HTR-8/SVneo (cell line): ENCODE measurements around the gene STK31.
"Not testable (repeated sequence)": the region's sequence is repeated elsewhere in the genome, so short reads cannot be mapped to it uniquely, and the experiment has no call there.

ENCODE experiments used
- DNase-seq: peaks from one replicate; pipeline ENCODE4 v3.0.0; 2011; ENCODE audit warnings: low spot score, mixed read lengths; ENCODE audit not compliant: insufficient read length
- FAIRE-seq: peaks from 2 replicates; lab custom pipeline; 2011; peaks lifted over from hg19 to GRCh38; lab: Jason Lieb, UNC

Gene STK31

DNA sequence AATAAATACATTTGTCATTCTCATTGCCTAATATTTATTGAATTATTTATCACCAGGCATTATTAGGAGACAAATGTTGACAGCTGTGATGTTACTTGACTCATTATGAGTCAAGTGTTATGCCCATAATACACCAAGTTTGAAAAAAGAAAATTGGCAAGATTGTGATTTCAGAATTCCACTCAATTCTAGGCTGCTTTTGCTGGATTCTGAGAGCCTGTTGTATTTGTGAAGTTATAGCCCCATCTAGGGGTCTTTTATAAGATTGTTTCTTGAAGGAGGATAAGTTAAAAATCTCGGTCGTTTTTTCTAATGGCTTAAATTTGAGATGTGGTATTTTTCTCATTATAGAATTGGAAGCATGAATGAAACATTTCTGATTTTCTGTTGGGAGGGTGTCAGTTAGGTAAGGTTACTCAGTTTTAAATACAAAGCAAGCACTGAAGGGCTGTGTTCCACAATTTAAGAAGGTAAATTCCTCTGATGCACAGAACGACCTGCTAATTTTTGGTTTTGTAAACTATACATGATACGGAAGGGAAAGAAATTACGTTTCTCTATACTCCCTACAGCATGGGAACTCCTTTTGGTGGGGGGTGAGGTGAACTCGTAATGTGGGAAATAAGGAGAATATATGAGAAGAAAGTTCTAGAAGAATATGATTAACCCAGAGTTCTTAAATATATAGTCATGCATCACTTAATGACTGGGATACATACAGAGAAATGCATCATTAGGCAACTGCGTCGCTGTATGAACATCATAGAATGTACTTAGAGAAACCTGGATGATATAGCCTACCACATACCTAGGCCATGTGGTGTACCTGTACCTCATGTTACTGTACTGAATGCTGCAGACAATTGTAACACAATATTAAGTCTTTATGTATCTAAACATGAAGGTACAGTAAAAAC, 2.6 kb downstream of the STK31 start:
- DNase-seq (peak; percentile 54), FAIRE-seq (no peak)

DNA sequence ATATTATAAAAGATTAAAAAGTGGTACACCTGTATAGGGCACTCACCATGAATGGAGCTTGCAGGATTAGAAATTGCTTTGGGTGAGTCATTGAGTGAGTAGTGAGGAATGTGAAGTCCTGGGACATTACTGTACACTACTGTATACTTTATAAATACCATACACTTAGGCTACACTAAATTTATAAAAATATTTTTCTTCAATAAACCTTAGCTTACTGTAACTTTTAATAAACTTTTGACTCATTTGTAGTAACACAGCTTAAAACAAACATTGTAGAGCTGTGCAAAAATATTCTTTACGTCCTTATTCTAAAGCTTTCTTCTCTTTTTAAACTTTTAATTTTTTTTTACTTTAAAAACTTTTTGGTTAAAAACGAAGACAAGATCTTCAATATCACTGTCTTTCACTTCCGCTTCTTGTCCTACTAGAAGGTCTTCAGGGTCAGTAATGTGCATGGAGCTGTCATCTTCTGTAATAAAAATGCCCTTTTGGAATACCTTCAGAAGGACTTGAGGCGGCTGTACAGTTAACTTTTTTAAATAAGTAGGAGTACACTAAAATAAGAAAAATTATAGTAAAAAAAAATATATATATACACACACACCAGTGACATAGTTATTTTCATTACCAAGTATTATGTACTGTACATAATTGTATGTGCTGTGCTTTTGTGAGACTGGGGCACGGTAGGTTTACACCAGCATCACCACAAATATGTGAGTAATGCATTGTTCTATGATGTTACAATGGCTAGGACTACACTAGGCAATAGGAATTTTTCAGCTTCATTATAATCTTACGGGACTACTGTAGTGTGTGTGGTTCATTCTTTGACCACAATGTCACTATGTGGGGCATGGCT, 3.5 kb downstream of the STK31 start:
- DNase-seq (peak; percentile 35), FAIRE-seq (peak; percentile 26)

- no peak for DNase-seq
- no peak for FAIRE-seq
Measured at GRCh38 chr7:23714150-23714464, 4.1 kb downstream of the STK31 start.

- no peak for FAIRE-seq
- DNase-seq, result no peak
Measured at GRCh38 chr7:23714579-23714978, 4.6 kb downstream of the STK31 start.

DNA sequence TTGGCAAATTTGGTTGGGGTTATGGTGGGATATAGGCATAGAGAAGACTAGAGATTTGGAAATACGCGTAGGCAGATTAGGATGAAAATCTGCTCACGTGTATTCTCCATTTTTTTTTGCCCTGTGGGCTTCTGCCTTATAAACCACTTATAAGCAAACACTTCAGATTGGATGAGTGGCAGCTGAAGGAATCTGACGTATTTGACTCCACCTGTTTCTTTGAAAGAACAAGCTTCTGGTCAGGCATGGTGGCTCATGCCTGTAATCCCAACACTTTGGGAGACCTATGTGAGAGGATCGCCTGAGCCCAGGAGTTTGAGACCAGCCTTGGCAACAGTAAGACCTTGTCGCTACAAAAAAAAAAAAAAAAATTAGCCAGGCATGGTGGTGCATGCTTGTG, 5.1 kb downstream of the STK31 start:
- FAIRE-seq, result no peak
- DNase-seq, result no peak

- DNase-seq, result no peak
- no peak for FAIRE-seq
Measured at GRCh38 chr7:23717788-23718187, 7.8 kb downstream of the STK31 start.

GRCh38 chr7:23721456-23721855, 11.4 kb downstream of the STK31 start:
- FAIRE-seq (no peak), DNase-seq (no peak)

DNA sequence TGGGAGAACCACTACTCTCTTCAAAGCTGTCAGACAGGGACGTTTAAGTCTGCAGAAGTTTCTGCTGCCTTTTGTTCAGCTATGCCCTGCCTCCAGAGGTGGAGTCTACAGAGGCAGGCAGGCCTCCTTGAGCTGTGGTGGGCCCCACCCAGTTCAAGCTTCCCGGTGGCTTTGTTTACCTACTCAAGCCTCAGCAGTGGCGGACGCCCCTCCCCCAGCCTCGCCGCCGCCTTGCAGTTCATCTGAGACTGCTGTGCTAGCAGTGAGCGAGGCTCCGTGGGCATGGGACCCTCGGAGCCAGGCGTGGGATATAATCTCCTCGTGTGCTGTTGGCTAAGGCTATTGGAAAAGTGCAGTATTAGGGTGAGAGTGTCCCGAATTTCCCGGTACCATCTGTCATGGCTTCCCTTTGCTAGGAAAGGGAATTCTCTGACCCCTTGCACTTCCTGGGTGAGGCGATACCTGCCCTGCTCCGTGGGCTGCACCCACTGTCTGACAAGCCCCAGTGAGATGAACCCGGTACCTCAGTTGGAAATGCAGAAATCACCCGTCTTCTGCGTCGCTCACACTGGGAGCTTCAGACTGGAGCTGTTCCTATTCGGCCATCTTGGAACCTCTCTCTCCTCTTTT, 12.7 kb downstream of the STK31 start:
- DNase-seq, result not testable (repeated sequence)

GRCh38 chr7:23724113-23724512, 14.1 kb downstream of the STK31 start:
- not testable (repeated sequence) for FAIRE-seq, DNase-seq

More for the DNA sequence above, 12.7 kb downstream of the STK31 start:
- FAIRE-seq, result not testable (repeated sequence)

- FAIRE-seq, result no peak
- no peak for DNase-seq
Measured at GRCh38 chr7:23742051-23742450, 32.0 kb downstream of the STK31 start.

GRCh38 chr7:23743226-23743625, 33.2 kb downstream of the STK31 start:
- FAIRE-seq (no peak), DNase-seq (no peak)

GRCh38 chr7:23746629-23747028, 36.6 kb downstream of the STK31 start:
- DNase-seq (no peak), FAIRE-seq (no peak)

DNA sequence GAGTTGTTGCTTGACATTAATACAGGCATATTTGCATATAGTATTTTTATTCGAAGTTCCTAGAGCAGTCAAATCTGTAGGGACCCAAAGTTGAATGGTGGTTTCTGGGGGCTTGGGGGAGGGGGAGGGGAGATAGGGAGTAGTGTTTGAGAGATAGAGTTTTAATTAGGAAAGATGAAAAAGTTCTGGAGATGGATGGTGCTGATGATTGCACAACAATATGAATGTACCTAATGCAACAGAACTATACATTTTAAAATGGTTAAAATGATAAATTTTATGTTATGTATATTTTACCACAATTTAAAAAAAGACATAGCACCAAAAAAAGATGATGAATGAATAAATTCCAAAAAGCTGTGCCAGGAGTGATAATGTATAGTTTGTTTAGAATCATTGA, 41.8 kb downstream of the STK31 start:
- FAIRE-seq (no peak), DNase-seq (no peak)

GRCh38 chr7:23758839-23759238, 48.8 kb downstream of the STK31 start:
- not testable (repeated sequence) for DNase-seq

DNA sequence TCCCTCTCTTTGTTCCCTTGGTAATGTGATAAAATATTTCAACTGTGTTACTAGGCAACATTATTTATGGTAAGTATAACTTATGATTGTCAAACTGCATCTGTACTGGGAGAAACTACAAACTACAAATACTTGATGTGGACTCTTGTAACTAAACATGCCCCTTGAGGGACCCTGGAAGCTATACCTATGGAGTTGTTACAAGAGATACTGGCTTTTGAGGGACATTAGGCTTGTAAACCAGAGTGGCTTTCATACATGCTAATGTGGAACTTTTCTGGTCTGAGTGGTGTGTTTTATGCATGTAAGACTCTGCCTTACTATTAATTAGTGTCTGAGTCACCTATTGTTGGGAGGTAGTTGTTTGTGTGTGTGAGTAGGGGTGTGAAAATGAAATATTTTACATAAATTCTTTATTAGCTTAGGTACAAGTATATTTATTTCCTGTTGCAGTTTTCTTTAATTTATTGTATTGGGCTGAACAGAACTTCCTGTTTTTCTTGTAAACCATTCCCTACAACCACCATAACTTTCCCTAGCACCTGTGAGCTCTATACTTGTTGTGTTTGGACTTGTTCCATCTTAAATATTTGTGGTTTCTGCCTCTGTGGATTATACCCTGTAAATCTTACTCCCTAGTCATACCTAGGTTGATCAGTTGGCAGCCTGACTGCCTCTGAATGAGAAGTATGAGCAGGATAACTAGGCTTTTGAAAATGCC, 49.8 kb downstream of the STK31 start:
- peak; percentile 13 for FAIRE-seq
- peak; percentile 60 for DNase-seq

More at GRCh38 chr7:23758839-23759238, 48.8 kb downstream of the STK31 start:
- FAIRE-seq, result not testable (repeated sequence)

GRCh38 chr7:23765943-23766342, 55.9 kb downstream of the STK31 start:
- DNase-seq, result no peak
- FAIRE-seq, result no peak

DNA sequence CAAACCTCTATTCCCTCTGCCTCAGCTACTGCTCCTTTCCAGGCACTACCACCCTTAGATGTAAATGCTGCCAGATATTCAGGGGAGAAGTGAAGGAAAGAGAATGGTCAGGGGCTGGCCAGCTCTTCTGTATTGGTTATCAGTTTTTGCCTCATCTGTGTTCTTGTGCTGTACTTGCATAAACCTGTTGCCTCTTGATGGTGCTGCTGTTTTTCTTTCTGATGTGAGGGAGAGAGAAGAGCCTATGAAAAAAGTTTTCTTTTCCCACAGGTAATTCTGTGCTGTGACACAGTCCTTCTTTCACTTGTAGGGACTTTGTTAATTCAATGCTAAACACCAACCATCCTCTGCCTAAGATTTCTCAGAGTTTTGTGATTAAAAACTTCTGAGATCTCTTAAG, 57.5 kb downstream of the STK31 start:
- DNase-seq (no peak), FAIRE-seq (no peak)

DNA sequence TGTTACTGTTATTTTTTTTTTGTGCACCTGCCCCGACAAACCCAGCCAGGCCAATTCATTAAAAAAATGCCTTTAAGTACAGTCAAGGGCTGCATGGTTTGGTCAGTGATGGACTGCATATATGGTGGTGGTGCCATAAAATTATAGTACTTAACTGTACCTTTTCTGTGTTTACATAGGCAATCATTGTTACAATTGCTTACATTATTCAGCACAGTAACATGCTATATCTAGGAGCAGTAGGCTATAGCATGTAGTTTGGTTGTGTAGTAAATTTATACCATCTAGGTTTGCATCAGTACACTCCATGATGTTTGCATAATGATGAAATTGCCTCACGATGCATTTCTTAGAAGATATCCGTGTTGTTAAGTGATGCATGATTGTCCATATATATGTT, 58.0 kb downstream of the STK31 start:
- DNase-seq, result no peak
- FAIRE-seq, result no peak

- FAIRE-seq, result not testable (repeated sequence)
Measured at GRCh38 chr7:23779185-23779800, 69.3 kb downstream of the STK31 start.

GRCh38 chr7:23783115-23783514, 73.1 kb downstream of the STK31 start:
- DNase-seq (no peak), FAIRE-seq (no peak)

More at GRCh38 chr7:23779185-23779800, 69.3 kb downstream of the STK31 start:
- not testable (repeated sequence) for DNase-seq
